Ishikawa (cell line): ENCODE results near the gene SLC9A4.

Experiments used
- CEBPB ChIP-seq: IDR thresholded peaks from 2 replicates; pipeline ENCODE4 v1.6.1; 2012
- CREB1 ChIP-seq: IDR thresholded peaks from 2 replicates; pipeline ENCODE4 v1.6.1; 2012; ENCODE audit warnings: low read depth
- EP300 ChIP-seq: IDR thresholded peaks from 2 replicates; pipeline ENCODE4 v1.6.1; 2012; ENCODE audit warnings: borderline replicate concordance
- FOXM1 ChIP-seq: IDR thresholded peaks from 2 replicates; pipeline ENCODE4 v1.6.1; 2012; ENCODE audit warnings: low read depth, borderline replicate concordance
- NFIC ChIP-seq: IDR thresholded peaks from 2 replicates; pipeline ENCODE4 v1.6.1; 2012
- RAD21 ChIP-seq: IDR thresholded peaks from 2 replicates; pipeline ENCODE4 v1.6.1; 2012; ENCODE audit warnings: low read depth
- TAF1 ChIP-seq: IDR thresholded peaks from 2 replicates; pipeline ENCODE4 v1.6.1; 2012; ENCODE audit warnings: low read depth, mild to moderate bottlenecking
- YY1 ChIP-seq: IDR thresholded peaks from 2 replicates; pipeline ENCODE4 v1.6.1; 2012; ENCODE audit warnings: low read depth
- TF ChIP-seq, protein P1 (sequence below): IDR thresholded peaks from 2 replicates; pipeline ENCODE4 v1.6.1; 2012
- TF ChIP-seq, protein P2 (sequence below): IDR thresholded peaks from 2 replicates; pipeline ENCODE4 v1.6.1; 2012; ENCODE audit warnings: low read depth, mild to moderate bottlenecking

DNA sequence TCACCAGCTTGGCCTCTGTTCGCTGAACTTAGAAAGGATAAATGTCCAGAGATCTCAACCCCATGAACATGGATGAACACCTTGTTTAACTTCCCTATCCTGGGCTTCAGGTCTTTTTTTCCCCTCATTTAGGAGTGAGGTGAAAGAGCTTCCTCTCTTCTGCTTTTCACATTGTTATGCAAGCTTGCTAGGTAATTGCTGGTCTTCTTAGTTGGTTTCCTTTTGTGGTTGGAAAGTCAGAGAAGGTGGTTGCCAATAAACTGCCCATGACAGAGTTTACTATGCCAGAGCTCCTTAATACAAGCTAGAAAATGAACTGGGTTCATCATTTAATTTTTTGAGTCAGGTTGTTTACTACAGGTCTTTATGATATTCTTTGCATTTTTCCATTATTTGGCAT, 16.6 kb downstream of the SLC9A4 start:
- TF ChIP-seq EP300 (no peak), RAD21 (no peak), CEBPB (no peak), TAF1 (no peak), YY1 (no peak), CREB1 (no peak), FOXM1 (no peak), NFIC (no peak)
- TF ChIP-seq, protein P1, sequence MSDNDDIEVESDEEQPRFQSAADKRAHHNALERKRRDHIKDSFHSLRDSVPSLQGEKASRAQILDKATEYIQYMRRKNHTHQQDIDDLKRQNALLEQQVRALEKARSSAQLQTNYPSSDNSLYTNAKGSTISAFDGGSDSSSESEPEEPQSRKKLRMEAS = no peak
- TF ChIP-seq, protein P2, sequence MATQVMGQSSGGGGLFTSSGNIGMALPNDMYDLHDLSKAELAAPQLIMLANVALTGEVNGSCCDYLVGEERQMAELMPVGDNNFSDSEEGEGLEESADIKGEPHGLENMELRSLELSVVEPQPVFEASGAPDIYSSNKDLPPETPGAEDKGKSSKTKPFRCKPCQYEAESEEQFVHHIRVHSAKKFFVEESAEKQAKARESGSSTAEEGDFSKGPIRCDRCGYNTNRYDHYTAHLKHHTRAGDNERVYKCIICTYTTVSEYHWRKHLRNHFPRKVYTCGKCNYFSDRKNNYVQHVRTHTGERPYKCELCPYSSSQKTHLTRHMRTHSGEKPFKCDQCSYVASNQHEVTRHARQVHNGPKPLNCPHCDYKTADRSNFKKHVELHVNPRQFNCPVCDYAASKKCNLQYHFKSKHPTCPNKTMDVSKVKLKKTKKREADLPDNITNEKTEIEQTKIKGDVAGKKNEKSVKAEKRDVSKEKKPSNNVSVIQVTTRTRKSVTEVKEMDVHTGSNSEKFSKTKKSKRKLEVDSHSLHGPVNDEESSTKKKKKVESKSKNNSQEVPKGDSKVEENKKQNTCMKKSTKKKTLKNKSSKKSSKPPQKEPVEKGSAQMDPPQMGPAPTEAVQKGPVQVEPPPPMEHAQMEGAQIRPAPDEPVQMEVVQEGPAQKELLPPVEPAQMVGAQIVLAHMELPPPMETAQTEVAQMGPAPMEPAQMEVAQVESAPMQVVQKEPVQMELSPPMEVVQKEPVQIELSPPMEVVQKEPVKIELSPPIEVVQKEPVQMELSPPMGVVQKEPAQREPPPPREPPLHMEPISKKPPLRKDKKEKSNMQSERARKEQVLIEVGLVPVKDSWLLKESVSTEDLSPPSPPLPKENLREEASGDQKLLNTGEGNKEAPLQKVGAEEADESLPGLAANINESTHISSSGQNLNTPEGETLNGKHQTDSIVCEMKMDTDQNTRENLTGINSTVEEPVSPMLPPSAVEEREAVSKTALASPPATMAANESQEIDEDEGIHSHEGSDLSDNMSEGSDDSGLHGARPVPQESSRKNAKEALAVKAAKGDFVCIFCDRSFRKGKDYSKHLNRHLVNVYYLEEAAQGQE = no peak
